GM18873 (cell line): Measurements from ENCODE around the gene NET1.
A peak's percentile ranks its signal among the peaks of the same experiment; 100 is the strongest.

Experiments used
- ATAC-seq: cut with Tn5 transposase; IDR thresholded peaks from one replicate; pipeline ENCODE4 v1.9.1; 2021; ENCODE audit warnings: mild to moderate bottlenecking, moderate library complexity, moderate number of reproducible peaks; ENCODE audit not compliant: unreplicated experiment, low FRiP score

The NET1 gene

GRCh38 chr10:5441106-5441505 is 28.7 kb downstream of the NET1 start:
- no peak for ATAC-seq

- ATAC-seq = no peak
Measured at GRCh38 chr10:5442065-5442989, 30.0 kb downstream of the NET1 start.

GRCh38 chr10:5442990-5443370 is 30.6 kb downstream of the NET1 start:
- peak; percentile 12 for ATAC-seq

GRCh38 chr10:5443429-5443828 is 31.1 kb downstream of the NET1 start:
- peak; percentile 80 for ATAC-seq

GRCh38 chr10:5445006-5445405 is 32.6 kb downstream of the NET1 start:
- ATAC-seq = no peak

- ATAC-seq = no peak
Measured at GRCh38 chr10:5446390-5446926, 34.1 kb downstream of the NET1 start.

- no peak for ATAC-seq
Measured at GRCh38 chr10:5447056-5447455, 34.7 kb downstream of the NET1 start.

GRCh38 chr10:5447611-5448071 is 35.3 kb downstream of the NET1 start:
- peak; percentile 49 for ATAC-seq

- no peak for ATAC-seq
Measured at GRCh38 chr10:5448333-5449001, 36.1 kb downstream of the NET1 start.

- no peak for ATAC-seq
Measured at GRCh38 chr10:5449227-5449626, 36.9 kb downstream of the NET1 start.

GRCh38 chr10:5449823-5450222 is 37.5 kb downstream of the NET1 start:
- ATAC-seq = no peak

- ATAC-seq = no peak
Measured at GRCh38 chr10:5450605-5451384, 38.4 kb downstream of the NET1 start.

- ATAC-seq = no peak
Measured at GRCh38 chr10:5453749-5454489, 41.6 kb downstream of the NET1 start.

- no peak for ATAC-seq
Measured at GRCh38 chr10:5456563-5456962, 44.2 kb downstream of the NET1 start.

GRCh38 chr10:5457741-5458140 is 45.4 kb downstream of the NET1 start:
- ATAC-seq = no peak

GRCh38 chr10:5458425-5458824 is 46.1 kb downstream of the NET1 start:
- no peak for ATAC-seq

- no peak for ATAC-seq
Measured at GRCh38 chr10:5458949-5459747, 46.8 kb downstream of the NET1 start.

- ATAC-seq = no peak
Measured at GRCh38 chr10:5460468-5461202, 48.3 kb downstream of the NET1 start.

- no peak for ATAC-seq
Measured at GRCh38 chr10:5461203-5461588, 48.8 kb downstream of the NET1 start.
